ENCODE results near the gene SF3A1.

SF3A1 gene

DNA sequence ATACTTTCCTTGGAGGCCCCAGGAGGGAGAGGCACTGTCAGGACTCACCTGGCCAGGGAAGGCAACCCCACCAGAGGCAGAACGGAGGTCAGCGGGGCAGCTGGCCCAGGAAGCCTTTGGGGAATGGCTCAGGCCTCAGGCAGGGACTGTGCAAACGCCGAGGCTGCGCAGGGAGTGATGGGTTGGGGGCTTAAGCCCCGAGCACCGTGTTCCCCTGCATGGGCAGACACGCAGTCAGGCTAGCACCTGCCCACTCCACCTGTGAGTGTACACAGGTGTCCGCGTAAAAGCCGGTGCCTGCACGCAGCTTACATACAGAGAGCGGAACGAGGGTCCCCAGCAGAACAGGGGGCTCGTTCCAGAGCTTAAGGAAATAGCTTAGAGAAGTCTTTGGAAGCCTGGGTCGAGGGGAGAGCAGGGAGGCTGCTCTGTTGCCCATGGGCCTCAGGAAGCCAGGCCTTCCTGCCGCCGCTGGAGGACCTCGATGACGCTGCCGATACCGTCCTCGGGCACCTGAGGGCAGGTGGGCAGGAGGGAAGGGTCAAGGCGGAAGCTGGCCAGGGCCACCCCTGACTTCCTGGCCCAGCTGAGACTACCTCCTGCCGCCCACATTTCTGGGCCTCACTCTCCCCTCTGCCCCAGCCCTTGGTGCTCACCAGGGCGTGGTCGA lies 71.4 kb downstream of the SF3A1 start:
- DNase-seq, result no peak

DNA sequence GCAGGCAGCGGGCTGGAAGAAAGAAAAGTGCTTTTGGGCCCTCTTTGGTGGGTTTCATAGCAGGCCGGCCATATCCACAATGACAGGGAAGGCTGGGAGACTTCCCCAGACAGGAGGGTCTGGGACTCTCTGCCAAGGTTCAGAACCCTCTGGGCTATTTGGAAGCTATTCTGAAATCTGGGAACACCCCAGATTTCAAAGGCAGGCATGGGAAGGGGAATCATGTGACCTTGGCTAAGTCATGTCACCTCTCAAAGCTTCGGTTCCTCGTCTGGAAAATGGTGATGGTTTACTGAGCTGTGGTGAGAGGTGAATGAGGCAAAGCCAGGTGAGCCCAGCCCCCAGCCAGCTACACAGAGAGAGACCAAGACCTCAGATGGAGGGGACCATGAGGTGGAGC lies 72.0 kb downstream of the SF3A1 start:
- no peak for DNase-seq

DNA sequence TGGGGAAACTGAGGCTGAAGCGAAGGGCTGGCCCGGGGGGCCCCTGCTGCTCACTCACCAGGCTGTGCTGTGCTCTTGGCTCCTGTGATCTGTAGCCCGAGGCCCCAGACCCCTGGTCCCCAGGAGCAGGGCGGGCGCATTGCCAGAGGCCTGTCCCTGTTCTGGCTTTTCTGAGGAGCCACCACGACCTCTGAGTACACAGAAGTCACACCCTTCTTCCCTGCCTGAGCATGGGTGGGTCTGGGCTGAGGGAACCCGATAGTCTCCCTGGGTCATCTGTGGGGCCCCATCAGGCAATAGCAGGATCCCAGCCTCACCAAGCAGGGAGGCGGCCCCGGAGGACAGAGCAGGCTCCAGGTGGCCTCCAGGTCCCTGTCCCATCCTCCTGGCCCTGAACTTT lies 72.5 kb downstream of the SF3A1 start:
- no peak for DNase-seq

DNA sequence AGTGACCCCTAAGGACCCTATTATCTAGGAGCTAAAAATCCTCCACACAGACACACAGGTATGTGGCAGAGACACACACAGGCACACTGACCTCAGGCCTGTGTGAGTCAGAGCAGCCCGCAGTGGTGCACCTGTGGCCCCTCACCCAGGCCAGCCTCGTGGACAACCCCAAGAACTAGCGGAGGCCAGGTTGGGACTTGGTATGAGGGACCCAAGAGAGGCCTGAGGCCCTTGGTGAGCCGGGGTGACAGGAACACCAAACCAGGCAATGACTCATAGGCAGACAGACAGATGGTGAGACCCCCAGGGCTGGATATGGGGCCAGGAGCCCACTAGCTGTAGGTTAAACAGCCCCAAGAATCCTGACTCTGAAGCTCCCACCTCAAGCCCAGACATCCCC lies 73.4 kb downstream of the SF3A1 start:
- no peak for DNase-seq

DNA sequence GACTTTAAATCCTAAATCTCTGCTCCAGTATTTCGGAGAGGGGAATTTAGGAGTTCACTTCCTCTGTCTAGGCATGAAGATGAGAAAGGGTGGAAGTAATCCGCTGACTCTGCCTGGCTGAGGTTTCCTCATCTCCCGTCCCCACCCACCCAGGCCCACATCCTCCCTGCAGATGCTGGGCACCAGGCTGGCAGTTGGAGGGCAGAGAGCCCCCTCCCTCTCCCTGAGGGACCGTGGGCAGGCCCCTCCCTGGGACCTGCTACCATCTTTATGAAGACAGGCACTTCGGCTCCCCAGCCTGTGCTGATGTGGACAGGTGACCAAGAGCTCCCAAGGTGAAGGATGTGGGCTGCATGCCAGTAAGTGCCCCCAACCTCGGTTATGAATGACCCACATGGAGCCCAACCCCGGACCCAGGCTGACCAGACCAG lies 74.1 kb downstream of the SF3A1 start:
- DNase-seq, result no peak

All from stimulated activated CD4-positive, alpha-beta T cell treated with anti-CD3 and anti-CD28 coated beads, Interleukin-4, amount 100 ng/mL, for 24 hours (primary cell).